HG03066 (cell line): ENCODE measurements around the gene C16orf96.

ENCODE experiments used
- ATAC-seq: cut with Tn5 transposase; IDR thresholded peaks from one replicate; pipeline ENCODE4 v1.9.1; 2021; ENCODE audit warnings: low read depth; ENCODE audit not compliant: unreplicated experiment

Gene C16orf96

DNA sequence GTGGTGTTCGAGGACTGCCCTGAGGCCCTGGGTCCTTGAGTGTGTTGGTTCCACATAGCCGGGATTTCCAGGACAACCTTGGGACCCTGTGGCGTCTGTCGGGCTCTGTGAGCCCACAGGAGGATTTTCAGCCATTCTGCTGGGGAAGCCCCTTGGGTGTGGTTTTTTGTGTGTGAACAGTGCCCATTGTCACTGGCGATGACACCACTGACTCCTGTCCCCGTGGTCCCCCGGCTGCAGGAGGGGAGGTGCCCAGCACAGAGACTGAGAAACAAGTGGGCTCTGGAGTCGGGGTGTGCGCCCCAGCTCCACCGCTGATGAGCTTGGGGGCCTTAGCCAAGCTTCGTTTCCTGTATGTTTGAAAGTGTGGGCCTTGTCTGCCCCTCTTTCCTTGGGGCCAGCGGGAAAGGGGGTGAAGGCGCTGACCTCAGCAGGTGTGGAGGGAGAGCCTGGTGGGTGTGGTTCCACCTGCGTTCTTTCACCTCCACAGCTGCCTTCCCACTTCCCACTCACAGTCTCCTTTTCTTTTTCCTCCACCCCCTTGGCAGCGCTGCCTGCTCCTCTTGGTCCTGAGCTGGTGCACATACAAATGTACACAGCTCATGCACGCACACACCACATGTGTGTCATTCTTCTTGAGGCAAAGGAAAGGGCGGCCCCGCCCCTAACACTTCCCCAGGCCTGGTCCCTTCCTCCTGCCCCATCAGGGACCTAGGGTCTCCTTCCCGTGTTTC is 84.6 kb downstream of the C16orf96 start:
- ATAC-seq = no peak

DNA sequence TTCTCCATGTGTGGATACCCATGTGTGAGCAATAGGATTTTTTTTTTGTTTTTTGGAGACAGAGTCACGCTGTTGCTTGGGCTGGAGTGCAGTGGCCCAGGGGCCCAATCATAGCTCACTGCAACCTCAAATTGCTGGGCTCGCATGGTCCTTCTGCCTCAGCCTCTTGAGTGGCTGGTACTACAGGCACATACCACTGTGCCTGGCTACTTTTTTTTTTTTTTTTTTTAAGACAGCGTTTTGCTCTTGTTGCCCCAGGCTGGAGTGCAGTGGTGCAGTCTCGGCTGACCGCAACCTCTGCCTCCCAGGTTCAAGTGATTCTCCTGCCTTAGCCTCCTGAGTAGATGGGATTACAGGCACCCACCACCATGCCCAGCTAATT is 85.2 kb downstream of the C16orf96 start:
- no peak for ATAC-seq

DNA sequence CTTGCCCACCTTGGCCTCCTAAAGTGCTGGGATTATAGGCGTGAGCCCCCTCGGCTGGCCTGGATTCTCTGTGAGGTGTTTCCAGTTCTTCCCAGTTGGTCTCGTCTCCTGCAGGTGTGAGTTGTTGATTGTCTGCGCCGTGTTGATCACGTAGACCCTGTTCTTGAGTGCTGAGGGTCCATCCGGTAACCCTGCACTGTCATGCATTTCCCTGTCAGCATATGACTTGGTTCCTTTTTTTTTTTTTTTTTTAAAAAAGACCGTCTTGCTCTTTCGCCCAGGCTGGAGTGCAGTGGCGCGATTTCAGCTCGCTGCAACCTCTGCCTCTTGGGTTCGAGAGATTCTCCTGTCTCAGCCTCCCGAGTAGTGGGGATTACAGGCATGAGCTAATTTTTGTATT is 85.8 kb downstream of the C16orf96 start:
- no peak for ATAC-seq

GRCh38 chr16:4646773-4647643 is 90.9 kb downstream of the C16orf96 start:
- ATAC-seq = no peak

GRCh38 chr16:4647644-4647980 is 91.5 kb downstream of the C16orf96 start:
- ATAC-seq = no peak

DNA sequence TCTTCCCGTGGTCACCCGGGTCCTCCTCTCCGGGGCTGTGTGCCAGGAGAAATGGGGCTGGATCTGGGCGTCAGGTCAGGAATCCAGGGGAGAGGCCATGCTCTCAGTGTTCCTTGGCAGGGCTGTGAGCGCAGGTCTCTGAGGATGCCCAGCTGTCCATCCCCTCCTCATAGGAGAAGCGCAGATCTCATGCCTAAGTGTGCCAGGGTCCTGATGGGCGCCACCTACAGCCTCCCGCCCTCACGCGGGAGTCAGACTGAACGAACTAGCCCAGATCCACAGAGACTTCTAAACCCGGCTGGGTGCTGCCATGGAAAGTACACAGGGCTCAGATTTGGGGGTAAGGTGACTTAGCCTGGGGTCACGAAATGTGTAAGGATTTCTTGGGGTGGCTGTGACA is 92.8 kb downstream of the C16orf96 start:
- no peak for ATAC-seq

DNA sequence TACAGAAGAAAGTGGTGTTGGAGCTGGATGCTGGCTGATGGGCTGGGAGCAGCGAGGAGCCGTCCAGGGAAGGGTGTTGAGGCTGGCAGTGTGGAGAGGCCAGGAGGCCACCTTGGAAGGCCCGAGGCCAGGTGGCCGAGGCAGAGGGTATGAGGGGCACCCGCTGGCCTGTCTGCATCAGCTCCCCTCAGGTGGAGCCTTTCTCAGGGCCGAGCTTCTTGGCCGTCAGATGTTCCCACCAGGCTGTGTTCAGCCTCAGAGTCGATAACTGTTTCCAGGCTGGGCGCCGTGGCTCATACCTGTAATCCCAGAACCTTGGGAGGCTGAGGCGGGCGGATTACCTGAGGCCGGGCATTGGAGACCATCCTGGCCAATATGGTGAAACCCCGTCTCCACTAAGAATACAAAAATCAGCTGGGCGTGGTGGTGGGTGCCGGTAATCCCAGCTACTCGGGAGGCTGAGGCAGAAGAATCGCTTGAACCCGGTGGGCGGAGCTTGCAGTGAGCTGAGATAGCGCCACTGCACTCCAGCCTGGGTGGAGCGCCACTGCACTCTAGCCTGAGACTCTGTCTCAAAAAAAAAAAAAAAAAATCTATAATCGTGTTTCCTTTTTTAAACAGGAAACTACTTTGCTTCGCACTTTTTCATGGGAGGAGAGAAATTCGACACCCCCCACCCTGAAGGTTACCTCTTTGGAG is 93.8 kb downstream of the C16orf96 start:
- ATAC-seq = no peak
